CD4-positive, alpha-beta T cell treated with Interleukin-4 for 1 hour (primary cell): ENCODE data around the gene SATB2.

Source experiments
- DNase-seq, 2 donors: peaks; one replicate each; pipeline ENCODE4 v3.0.0-alpha.2; 2020 to 2022

The SATB2 gene

GRCh38 chr2:199457147-199458008, at the start of gene SATB2:
Gene SATB2, minus strand, starts transcription at chr2:199457939. Its CDS starts 1,902 bp downstream, at chr2:199456037.
- DNase-seq = no peak

GRCh38 chr2:199505755-199506403, 48.1 kb upstream of the SATB2 start:
- DNase-seq = no peak

GRCh38 chr2:199503148-199503547, 45.4 kb upstream of the SATB2 start:
- no peak for DNase-seq

- DNase-seq = no peak
These were observed 41.3 kb upstream of the SATB2 start for GRCh38 chr2:199499005-199499404.

DNA sequence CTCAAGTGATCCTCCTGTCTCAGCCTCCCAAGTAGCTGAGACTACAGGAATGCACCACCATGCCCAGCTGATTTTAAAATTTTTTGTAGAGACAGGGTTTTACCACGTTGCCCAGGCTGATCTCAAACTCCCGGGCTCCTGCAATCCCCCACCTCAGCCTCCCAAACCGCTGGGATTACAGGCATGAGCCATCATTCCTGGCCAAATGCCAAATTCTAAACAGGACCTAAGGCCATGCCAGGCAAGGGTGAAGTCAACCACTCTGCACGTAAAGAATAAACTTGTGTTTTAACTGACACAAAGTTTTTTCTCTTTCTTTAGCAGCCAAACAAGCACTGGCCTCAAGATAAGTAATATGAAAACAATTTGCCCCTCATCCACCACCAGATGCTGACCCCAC, 37.4 kb upstream of the SATB2 start:
- no peak for DNase-seq

- DNase-seq = no peak
These were observed 32.3 kb upstream of the SATB2 start for GRCh38 chr2:199490049-199490448.

DNA sequence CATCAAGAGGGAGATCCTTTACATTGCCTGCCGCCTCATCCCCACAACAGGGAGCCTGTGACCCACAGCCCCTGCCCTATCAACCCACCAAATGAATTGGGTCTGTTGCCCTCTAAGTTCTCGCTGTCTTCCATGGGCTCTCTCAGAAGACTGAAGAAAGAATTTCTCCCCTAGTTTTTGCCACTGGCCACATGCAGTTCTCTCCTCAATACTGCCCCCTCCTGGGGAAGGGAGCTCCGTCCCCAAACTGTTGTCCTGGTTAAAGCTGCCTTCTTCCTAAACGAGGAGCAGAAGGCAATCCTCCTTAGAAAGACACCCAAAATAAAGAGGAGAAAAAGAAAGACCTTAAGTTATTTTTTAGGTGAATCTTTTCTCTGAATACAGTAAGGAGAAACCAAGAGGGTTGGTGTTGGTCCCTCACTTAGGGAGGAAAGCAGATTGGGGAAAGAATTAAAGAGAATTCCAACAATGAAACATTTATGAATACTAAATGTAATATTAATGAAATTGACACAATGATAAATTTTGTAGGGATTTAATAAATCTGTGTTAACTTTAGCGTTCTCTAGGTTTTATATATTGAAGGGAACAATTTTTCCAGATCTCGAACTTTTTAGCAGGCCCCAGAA, 31.1 kb upstream of the SATB2 start:
- peak; percentile 23 to 45 for DNase-seq

GRCh38 chr2:199485732-199486335, 28.1 kb upstream of the SATB2 start:
- no peak for DNase-seq

DNA sequence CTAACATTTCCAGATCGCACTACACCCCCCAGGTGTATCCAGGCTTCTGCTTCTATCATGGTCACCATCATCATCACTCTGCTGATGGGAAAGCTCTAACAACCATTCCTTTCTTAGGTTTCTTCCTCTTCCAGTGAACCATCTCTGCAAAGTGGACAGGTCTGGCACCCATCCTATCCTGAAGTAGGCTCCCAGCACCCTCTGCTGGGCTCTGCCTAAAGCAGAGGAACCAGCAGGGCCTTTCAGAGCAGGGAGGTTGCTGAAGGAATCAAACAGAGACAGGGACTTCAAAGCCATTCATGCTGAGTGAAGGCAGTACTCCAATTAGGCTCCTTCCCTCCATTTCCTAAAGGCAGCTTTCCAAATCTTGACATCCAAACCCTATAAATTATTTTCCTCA, 27.2 kb upstream of the SATB2 start:
- DNase-seq = no peak

GRCh38 chr2:199480966-199481365, 23.2 kb upstream of the SATB2 start:
- DNase-seq = no peak

GRCh38 chr2:199477277-199477834, 19.6 kb upstream of the SATB2 start:
- no peak for DNase-seq

GRCh38 chr2:199471443-199472057, 13.8 kb upstream of the SATB2 start:
- no peak for DNase-seq

DNA sequence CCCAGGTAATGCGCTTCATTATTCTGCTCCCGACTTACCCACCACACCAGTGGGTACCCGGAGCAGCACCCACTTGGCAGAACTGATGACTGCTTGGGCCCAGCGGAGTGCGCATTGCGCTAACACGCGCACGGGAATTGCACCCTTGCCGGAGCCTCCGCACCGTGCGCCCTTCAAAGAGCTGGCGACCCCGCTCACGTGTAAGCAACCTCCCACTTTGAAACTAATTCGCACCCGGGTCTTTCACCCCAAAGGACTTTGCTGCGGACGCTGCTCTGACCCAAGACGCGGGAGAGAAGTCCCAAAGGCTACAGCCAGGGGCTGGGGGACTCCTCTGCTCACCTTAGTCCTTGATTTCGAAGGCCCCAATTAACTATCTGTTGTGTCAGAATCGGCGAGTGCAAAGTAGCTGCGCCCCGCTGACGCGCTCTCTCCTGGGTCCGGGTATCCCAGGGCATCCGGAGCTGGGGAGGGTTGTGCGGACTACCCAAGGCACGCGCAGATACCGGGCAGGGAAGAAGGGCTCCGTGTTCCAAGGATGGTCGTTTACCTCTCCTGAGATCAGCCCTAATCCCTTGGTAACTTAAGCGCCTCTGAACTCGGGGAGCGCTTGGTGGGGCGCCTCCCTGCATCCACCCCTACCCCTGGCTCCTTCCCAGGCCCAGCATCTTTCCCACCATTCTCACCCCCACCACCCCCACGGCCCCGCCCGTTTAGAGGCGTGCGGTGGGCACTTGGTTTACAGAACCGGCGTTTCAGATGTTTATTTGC, 13.1 kb upstream of the SATB2 start:
- no peak for DNase-seq

DNA sequence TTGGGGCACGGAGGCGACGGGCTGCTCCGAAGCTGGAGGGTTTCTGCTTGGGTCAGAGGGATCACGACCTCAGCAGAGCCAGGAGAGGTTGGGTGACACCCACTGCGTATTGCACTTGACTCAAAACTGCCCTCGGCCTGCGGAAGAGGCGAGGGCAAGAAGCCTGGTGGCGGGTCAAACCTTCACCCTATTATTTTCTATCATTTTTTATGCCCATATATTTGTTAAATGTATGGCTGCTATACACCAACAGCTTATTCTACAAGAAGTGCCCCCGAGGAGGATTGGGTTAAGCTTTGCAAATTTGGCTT, 12.6 kb upstream of the SATB2 start:
- DNase-seq = no peak

- no peak for DNase-seq
These were observed 12.0 kb upstream of the SATB2 start for GRCh38 chr2:199469514-199470360.

DNA sequence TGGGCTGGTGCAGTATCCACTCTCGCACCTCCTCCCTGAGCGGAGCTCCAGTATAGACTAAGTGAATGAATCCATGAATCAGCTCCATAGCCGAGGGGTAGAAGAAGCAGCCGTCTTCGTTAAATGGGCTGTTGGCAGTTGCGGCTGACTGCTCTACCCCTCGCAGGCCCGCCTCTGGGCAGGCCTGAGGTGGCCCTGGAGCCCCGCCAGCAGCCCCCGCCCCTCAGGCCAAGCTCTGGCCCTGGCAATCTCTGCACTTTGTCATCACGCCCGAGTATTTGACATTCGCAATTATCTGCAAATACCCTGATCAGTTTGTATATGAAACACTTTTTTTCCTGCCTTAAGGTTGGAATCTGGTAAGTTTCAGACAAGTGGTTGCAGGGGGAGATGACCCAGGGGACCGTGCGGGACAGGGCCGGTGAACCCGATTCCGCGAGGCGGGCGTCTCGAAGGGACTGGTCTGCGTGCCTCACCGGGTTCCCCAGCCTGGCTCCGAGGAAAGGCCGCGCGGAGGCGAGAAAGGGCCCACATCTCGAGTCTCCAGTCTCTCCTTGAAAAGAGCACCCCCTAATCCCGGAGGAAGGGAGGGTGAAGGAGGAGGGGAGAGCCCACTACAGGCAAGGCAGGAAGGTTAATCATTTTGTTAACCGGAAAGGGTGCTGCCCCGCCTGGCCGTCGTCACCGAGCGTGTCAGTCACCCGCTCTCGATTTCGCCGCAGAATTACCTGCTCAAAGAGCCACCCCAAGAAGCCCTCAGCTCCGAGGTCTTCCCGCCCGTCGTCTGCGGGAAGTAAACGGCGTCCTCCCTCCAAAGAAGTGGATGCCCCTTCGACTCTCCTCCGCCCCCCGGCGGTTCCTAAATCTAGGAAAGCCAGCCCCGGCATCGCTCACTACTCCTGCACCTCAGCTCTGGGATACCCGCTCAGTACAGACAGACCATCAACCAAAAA, 11.1 kb upstream of the SATB2 start:
- DNase-seq = no peak

GRCh38 chr2:199467066-199467822, 9.5 kb upstream of the SATB2 start:
- DNase-seq = no peak

DNA sequence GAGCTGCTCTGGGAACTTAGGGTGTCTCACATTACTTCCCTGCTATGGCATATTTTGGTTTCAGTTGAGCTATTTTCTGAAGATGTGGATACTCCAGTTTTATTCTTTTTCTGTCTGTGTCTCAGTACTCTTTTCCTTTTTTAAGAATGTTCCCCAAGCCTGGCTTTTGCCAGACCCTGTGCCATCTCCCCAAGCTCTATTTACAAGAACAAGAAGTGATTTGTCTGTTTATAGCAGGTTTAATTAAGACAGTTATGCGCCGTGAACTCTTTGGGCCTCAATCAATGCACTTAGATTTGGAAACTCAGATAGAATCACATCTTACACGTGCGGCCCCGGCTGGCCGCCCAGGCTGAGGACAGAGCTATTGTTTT, 8.9 kb upstream of the SATB2 start:
- DNase-seq = no peak
